ENCODE measurements around the gene GSN.
"Not testable (repeated sequence)": the region's sequence is repeated elsewhere in the genome, so short reads cannot be mapped to it uniquely, and the experiment has no call there.

GSN gene

GRCh38 chr9:121286973-121287741 lies 19.2 kb downstream of the GSN start:
- H3K4me1 ChIP-seq (ENCODE audit: control insufficient read depth in 2 of 2, insufficient read depth in 2 of 2, low read length in 2 of 2), result peaks cover 53 to 78% of the 10 kb centered on the region in 2 donors

GRCh38 chr9:121288673-121289025 lies 20.7 kb downstream of the GSN start:
- Histone ChIP-seq H3K27ac (ENCODE audit: low read depth in 2 of 2, low read length in 2 of 2) (peak overlapping the region; percentile 90 to 98), H3K36me3 (ENCODE audit: control insufficient read depth in 2 of 2, insufficient read depth in 2 of 2, low read length in 2 of 2) (no peaks in the 10 kb centered on the region), H3K4me1 (ENCODE audit: control insufficient read depth in 2 of 2, insufficient read depth in 2 of 2, low read length in 2 of 2) (peaks cover 45 to 71% of the 10 kb centered on the region in 2 donors), H3K9ac (ENCODE audit: low read depth in 1 of 2, low read length in 2 of 2) (peak overlapping the region; percentile 34 to 71), H3K27me3 (ENCODE audit: control insufficient read depth in 2 of 2, insufficient read depth in 2 of 2, low read length in 2 of 2) (no peaks in the 10 kb centered on the region), H3K4me3 (ENCODE audit: low read length in 2 of 2) (no peak overlapping the region), H3K9me3 (ENCODE audit: control insufficient read depth in 2 of 2, low read length in 2 of 2) (no peaks in the 10 kb centered on the region)

More at GRCh38 chr9:121286973-121287741, 19.2 kb downstream of the GSN start:
- Histone ChIP-seq H3K27ac (ENCODE audit: low read depth in 2 of 2, low read length in 2 of 2) (peak overlapping the region; percentile 90 to 98), H3K9ac (ENCODE audit: low read depth in 1 of 2, low read length in 2 of 2) (peak overlapping the region; percentile 34 to 75), H3K36me3 (ENCODE audit: control insufficient read depth in 2 of 2, insufficient read depth in 2 of 2, low read length in 2 of 2) (no peaks in the 10 kb centered on the region), H3K27me3 (ENCODE audit: control insufficient read depth in 2 of 2, insufficient read depth in 2 of 2, low read length in 2 of 2) (no peaks in the 10 kb centered on the region), H3K9me3 (ENCODE audit: control insufficient read depth in 2 of 2, low read length in 2 of 2) (no peaks in the 10 kb centered on the region), H3K4me3 (ENCODE audit: low read length in 2 of 2) (peak overlapping the region; percentile 31 to 50)

GRCh38 chr9:121289026-121289771 lies 21.2 kb downstream of the GSN start:
- peak overlapping the region in 1 of 2 donors; percentile 20 for H3K4me3 ChIP-seq (ENCODE audit: low read length in 2 of 2)
- H3K9me3 ChIP-seq (ENCODE audit: control insufficient read depth in 2 of 2, low read length in 2 of 2), result no peaks in the 10 kb centered on the region
- peaks cover 49 to 71% of the 10 kb centered on the region in 2 donors for H3K4me1 ChIP-seq (ENCODE audit: control insufficient read depth in 2 of 2, insufficient read depth in 2 of 2, low read length in 2 of 2)
- peak overlapping the region; percentile 90 to 98 for H3K27ac ChIP-seq (ENCODE audit: low read depth in 2 of 2, low read length in 2 of 2)
- H3K9ac ChIP-seq (ENCODE audit: low read depth in 1 of 2, low read length in 2 of 2), result peak overlapping the region; percentile 34 to 71
- no peaks in the 10 kb centered on the region for H3K27me3 ChIP-seq (ENCODE audit: control insufficient read depth in 2 of 2, insufficient read depth in 2 of 2, low read length in 2 of 2)
- peaks cover 0 to 3% of the 10 kb centered on the region in 2 donors for H3K36me3 ChIP-seq (ENCODE audit: control insufficient read depth in 2 of 2, insufficient read depth in 2 of 2, low read length in 2 of 2)

- peaks cover 54 to 70% of the 10 kb centered on the region in 2 donors for H3K4me1 ChIP-seq (ENCODE audit: control insufficient read depth in 2 of 2, insufficient read depth in 2 of 2, low read length in 2 of 2)
- H3K9me3 ChIP-seq (ENCODE audit: control insufficient read depth in 2 of 2, low read length in 2 of 2), result no peaks in the 10 kb centered on the region
- no peaks in the 10 kb centered on the region for H3K27me3 ChIP-seq (ENCODE audit: control insufficient read depth in 2 of 2, insufficient read depth in 2 of 2, low read length in 2 of 2)
- peaks cover under 1 to 7% of the 10 kb centered on the region in 2 donors for H3K36me3 ChIP-seq (ENCODE audit: control insufficient read depth in 2 of 2, insufficient read depth in 2 of 2, low read length in 2 of 2)
- H3K9ac ChIP-seq (ENCODE audit: low read depth in 1 of 2, low read length in 2 of 2), result peak overlapping the region in 1 of 2 donors; percentile 34
- H3K27ac ChIP-seq (ENCODE audit: low read depth in 2 of 2, low read length in 2 of 2), result peak overlapping the region; percentile 90 to 98
- peak overlapping the region in 1 of 2 donors; percentile 20 for H3K4me3 ChIP-seq (ENCODE audit: low read length in 2 of 2)
Observed at GRCh38 chr9:121289772-121290370, 21.9 kb downstream of the GSN start.

GRCh38 chr9:121291536-121291935 lies 23.6 kb downstream of the GSN start:
- H3K27me3 ChIP-seq (ENCODE audit: control insufficient read depth in 2 of 2, insufficient read depth in 2 of 2, low read length in 2 of 2); H3K9ac ChIP-seq (ENCODE audit: low read depth in 1 of 2, low read length in 2 of 2); H3K4me3 ChIP-seq (ENCODE audit: low read length in 2 of 2); H3K9me3 ChIP-seq (ENCODE audit: control insufficient read depth in 2 of 2, low read length in 2 of 2); H3K36me3 ChIP-seq (ENCODE audit: control insufficient read depth in 2 of 2, insufficient read depth in 2 of 2, low read length in 2 of 2); H3K27ac ChIP-seq (ENCODE audit: low read depth in 2 of 2, low read length in 2 of 2): not testable (repeated sequence)
- peaks cover 52 to 65% of the 10 kb centered on the region in 2 donors for H3K4me1 ChIP-seq (ENCODE audit: control insufficient read depth in 2 of 2, insufficient read depth in 2 of 2, low read length in 2 of 2)

GRCh38 chr9:121292051-121292450 lies 24.1 kb downstream of the GSN start:
- H3K27me3 ChIP-seq (ENCODE audit: control insufficient read depth in 2 of 2, insufficient read depth in 2 of 2, low read length in 2 of 2), result no peaks in the 10 kb centered on the region
- no peaks in the 10 kb centered on the region for H3K9me3 ChIP-seq (ENCODE audit: control insufficient read depth in 2 of 2, low read length in 2 of 2)
- H3K36me3 ChIP-seq (ENCODE audit: control insufficient read depth in 2 of 2, insufficient read depth in 2 of 2, low read length in 2 of 2), result peaks cover 2 to 8% of the 10 kb centered on the region in 2 donors
- H3K4me1 ChIP-seq (ENCODE audit: control insufficient read depth in 2 of 2, insufficient read depth in 2 of 2, low read length in 2 of 2), result peaks cover 47 to 61% of the 10 kb centered on the region in 2 donors
- H3K9ac ChIP-seq (ENCODE audit: low read depth in 1 of 2, low read length in 2 of 2), result no peak overlapping the region
- no peak overlapping the region for H3K4me3 ChIP-seq (ENCODE audit: low read length in 2 of 2)
- peak overlapping the region in 1 of 2 donors; percentile 11 for H3K27ac ChIP-seq (ENCODE audit: low read depth in 2 of 2, low read length in 2 of 2)

- no peaks in the 10 kb centered on the region for H3K27me3 ChIP-seq (ENCODE audit: control insufficient read depth in 2 of 2, insufficient read depth in 2 of 2, low read length in 2 of 2)
- H3K27ac ChIP-seq (ENCODE audit: low read depth in 2 of 2, low read length in 2 of 2), result peak overlapping the region in 1 of 2 donors; percentile 65
- no peaks in the 10 kb centered on the region for H3K9me3 ChIP-seq (ENCODE audit: control insufficient read depth in 2 of 2, low read length in 2 of 2)
- H3K4me3 ChIP-seq (ENCODE audit: low read length in 2 of 2), result no peak overlapping the region
- H3K4me1 ChIP-seq (ENCODE audit: control insufficient read depth in 2 of 2, insufficient read depth in 2 of 2, low read length in 2 of 2), result peaks cover 39 to 54% of the 10 kb centered on the region in 2 donors
- no peak overlapping the region for H3K9ac ChIP-seq (ENCODE audit: low read depth in 1 of 2, low read length in 2 of 2)
- H3K36me3 ChIP-seq (ENCODE audit: control insufficient read depth in 2 of 2, insufficient read depth in 2 of 2, low read length in 2 of 2), result peaks cover 2 to 8% of the 10 kb centered on the region in 2 donors
Observed at GRCh38 chr9:121292801-121293241, 24.9 kb downstream of the GSN start.

GRCh38 chr9:121294151-121294743 lies 26.3 kb downstream of the GSN start:
- peak overlapping the region; percentile 82 to 87 for H3K27ac ChIP-seq (ENCODE audit: low read depth in 2 of 2, low read length in 2 of 2)
- peak overlapping the region in 1 of 2 donors; percentile 50 for H3K9ac ChIP-seq (ENCODE audit: low read depth in 1 of 2, low read length in 2 of 2)
- no peaks in the 10 kb centered on the region for H3K9me3 ChIP-seq (ENCODE audit: control insufficient read depth in 2 of 2, low read length in 2 of 2)
- peaks cover 37 to 50% of the 10 kb centered on the region in 2 donors for H3K4me1 ChIP-seq (ENCODE audit: control insufficient read depth in 2 of 2, insufficient read depth in 2 of 2, low read length in 2 of 2)
- peaks cover 2 to 8% of the 10 kb centered on the region in 2 donors for H3K36me3 ChIP-seq (ENCODE audit: control insufficient read depth in 2 of 2, insufficient read depth in 2 of 2, low read length in 2 of 2)
- H3K27me3 ChIP-seq (ENCODE audit: control insufficient read depth in 2 of 2, insufficient read depth in 2 of 2, low read length in 2 of 2), result no peaks in the 10 kb centered on the region
- H3K4me3 ChIP-seq (ENCODE audit: low read length in 2 of 2), result no peak overlapping the region

- Histone ChIP-seq H3K4me1 (ENCODE audit: control insufficient read depth in 2 of 2, insufficient read depth in 2 of 2, low read length in 2 of 2) (peaks cover 34 to 44% of the 10 kb centered on the region in 2 donors), H3K9me3 (ENCODE audit: control insufficient read depth in 2 of 2, low read length in 2 of 2) (no peaks in the 10 kb centered on the region), H3K27me3 (ENCODE audit: control insufficient read depth in 2 of 2, insufficient read depth in 2 of 2, low read length in 2 of 2) (no peaks in the 10 kb centered on the region), H3K36me3 (ENCODE audit: control insufficient read depth in 2 of 2, insufficient read depth in 2 of 2, low read length in 2 of 2) (peaks cover 2 to 8% of the 10 kb centered on the region in 2 donors), H3K27ac (ENCODE audit: low read depth in 2 of 2, low read length in 2 of 2) (peak overlapping the region; percentile 82 to 89), H3K4me3 (ENCODE audit: low read length in 2 of 2) (peak overlapping the region in 1 of 2 donors; percentile 22), H3K9ac (ENCODE audit: low read depth in 1 of 2, low read length in 2 of 2) (peak overlapping the region; percentile 26 to 50)
Observed at GRCh38 chr9:121294866-121295661, 27.1 kb downstream of the GSN start.

Data from mucosa of rectum (tissue), 2 donors.